B cell (primary cell): ENCODE results near the gene SYNJ1. TPM values are rescaled to one million over a fixed set of nuclear protein-coding genes. Genes with fewer than 3 reads are reported as not detected.

ENCODE experiments used
- ATAC-seq: fragments of 200-7000 bp; cut with Tn5 transposase; one replicate; pipeline ENCODE4 v1.10.0; 2021; ENCODE audit warnings: low read depth, mild to moderate bottlenecking, moderate number of reproducible peaks, moderate library complexity
- CTCF ChIA-PET: fragments of 350-600 bp; sonication (Branson Sonifier 250); formaldehyde crosslinking; loops from one replicate; lab custom pipeline; 2021; ENCODE audit warnings: antibody characterized with exemption, inconsistent platforms; lab: Charles Lee
- POLR2A ChIA-PET: fragments of 350-600 bp; sonication (Branson Sonifier 250); formaldehyde crosslinking; loops from one replicate; lab custom pipeline; 2021; ENCODE audit warnings: antibody characterized with exemption; lab: Charles Lee
- DNase-seq: peaks from one replicate; pipeline ENCODE4 v3.0.0; 2013
- H2AFZ ChIP-seq: 2 replicates; pipeline ENCODE4 v1.6.1; 2012; ENCODE audit warnings: mild to moderate bottlenecking, low read depth, low read length; ENCODE audit not compliant: insufficient read depth, poor library complexity, severe bottlenecking
- H3K27ac ChIP-seq, 2 donors: 1 replicate in 1 of 2; 2 replicates in 1 of 2; pipeline ENCODE4 v1.5.1; 2012 to 2013; ENCODE audit warnings: low read length in 2 of 2, mild to moderate bottlenecking in 2 of 2, moderate library complexity in 1 of 2
- H3K27me3 ChIP-seq, 4 experiments: fragments of 200-600 bp in 1 of 4; sonication (generic) in 1 of 4; replicated peaks in 1 of 4; 1 replicate in 2 of 4; 2 replicates in 2 of 4; pipeline versions ENCODE4 v1.6.1 to v1.7.0; 2013 to 2016; ENCODE audit warnings: low read length in 3 of 4, mild to moderate bottlenecking in 2 of 4, mixed read lengths in 1 of 4, moderate library complexity in 1 of 4; ENCODE audit not compliant: insufficient read depth in 4 of 4, control insufficient read depth in 3 of 4; ENCODE audit errors: control extremely low read depth in 1 of 4
- H3K36me3 ChIP-seq, 2 experiments: replicated peaks in 1 of 2; 1 replicate in 1 of 2; 2 replicates in 1 of 2; pipeline versions ENCODE4 v1.6.1 to v1.7.1; 2013; ENCODE audit warnings: low read length in 1 of 2; ENCODE audit not compliant: insufficient read depth in 2 of 2, control insufficient read depth in 1 of 2; ENCODE audit errors: control extremely low read depth in 1 of 2, extremely low read depth in 1 of 2
- H3K4me1 ChIP-seq, 2 donors: fragments of 200-600 bp in 1 of 2; sonication (generic) in 1 of 2; 1 replicate in 1 of 2; 2 replicates in 1 of 2; pipeline versions ENCODE4 v1.5.1 to v1.6.1; 2013 to 2017; ENCODE audit warnings: low read length in 2 of 2; ENCODE audit not compliant: control insufficient read depth in 2 of 2, insufficient read depth in 2 of 2
- H3K4me2 ChIP-seq: replicated peaks from 2 replicates; pipeline ENCODE3; 2012; ENCODE audit warnings: mild to moderate bottlenecking, low read depth, low read length; ENCODE audit not compliant: poor library complexity, severe bottlenecking
- H3K4me3 ChIP-seq, 5 experiments: fragments of 200-600 bp in 1 of 5; sonication (generic) in 1 of 5; 1 replicate in 3 of 5; 2 replicates in 2 of 5; pipeline versions ENCODE4 v1.5.1 to v1.7.0; 2011 to 2016; ENCODE audit warnings: low read length in 4 of 5, mild to moderate bottlenecking in 4 of 5, low read depth in 2 of 5, control low read depth in 1 of 5, moderate library complexity in 1 of 5; ENCODE audit not compliant: insufficient read depth in 1 of 5; ENCODE audit errors: control extremely low read depth in 1 of 5, extremely low read depth in 1 of 5
- H3K79me2 ChIP-seq: fragments of 200-600 bp; sonication (generic); one replicate; pipeline ENCODE4 v1.6.0; 2016; ENCODE audit warnings: low read length; ENCODE audit not compliant: control insufficient read depth, insufficient read depth
- H3K9ac ChIP-seq: fragments of 200-600 bp; sonication (generic); 2 replicates; pipeline ENCODE4 v1.6.1; 2017; ENCODE audit warnings: mild to moderate bottlenecking, low read length, moderate library complexity
- H3K9me3 ChIP-seq, 3 donors: one replicate each; pipeline versions ENCODE4 v1.6.1 to v1.7.1; 2013; ENCODE audit warnings: low read length in 2 of 3; ENCODE audit not compliant: control insufficient read depth in 2 of 3, insufficient read depth in 1 of 3; ENCODE audit errors: control extremely low read depth in 1 of 3
- H4K20me1 ChIP-seq: 2 replicates; pipeline ENCODE4 v1.6.0; 2012; ENCODE audit warnings: mild to moderate bottlenecking, low read length; ENCODE audit not compliant: insufficient read depth, control insufficient read depth, poor library complexity, severe bottlenecking
- H3K27ac Mint-ChIP-seq: one replicate; pipeline ENCODE4 v1.8.0; 2021; ENCODE audit warnings: mixed read lengths
- H3K27me3 Mint-ChIP-seq: one replicate; pipeline ENCODE4 v1.8.0; 2021; ENCODE audit warnings: mixed read lengths
- H3K4me1 Mint-ChIP-seq: one replicate; pipeline ENCODE4 v1.8.0; 2021; ENCODE audit warnings: mixed read lengths
- H3K4me3 Mint-ChIP-seq: one replicate; pipeline ENCODE4 v1.8.0; 2021; ENCODE audit warnings: mixed read lengths
- H3K9me3 Mint-ChIP-seq: one replicate; pipeline ENCODE4 v1.8.0; 2022; ENCODE audit warnings: mixed read lengths; ENCODE audit not compliant: insufficient read depth
- EZH2 ChIP-seq: IDR thresholded peaks from 2 replicates; pipeline ENCODE4 v1.6.1; 2012; ENCODE audit warnings: borderline replicate concordance, low read depth, mild to moderate bottlenecking, moderate library complexity, low read length; ENCODE audit not compliant: insufficient read depth, poor library complexity, severe bottlenecking
- WGBS: methylation state at CpG from one replicate; pipeline ENCODE4 v1.1.5; 2013; ENCODE audit warnings: missing lambda C conversion rate; ENCODE audit not compliant: insufficient coverage; 5-methylcytosine and 5-hydroxymethylcytosine counted together
- intact Hi-C: fragments of 100-400 bp; cut with micrococcal nuclease; formaldehyde crosslinking; loops from one replicate; pipeline ENCODE4 v1.10.0; 2022
- polyA plus RNA-seq: library from polyadenylated mRNA; depleted of rRNA; stranded (reverse); fragments of >200 nt; gene quantifications from 2 replicates; pipeline ENCODE4 v1.2.3, GENCODE V29; 2012
- total RNA-seq, 2 donors: library from RNA; stranded (reverse); fragments of 120-200 nt in 1 of 2; gene quantifications; 1 replicate in 1 of 2; 2 replicates in 1 of 2; pipeline versions ENCODE4 v1.2.3 to v1.2.4, GENCODE V29; 2013 to 2022
- TF ChIP-seq, protein P1 (sequence below): fragments of 200-600 bp; IDR thresholded peaks from one replicate; pipeline ENCODE4 v1.8.0; 2022; ENCODE audit warnings: antibody characterized with exemption, mild to moderate bottlenecking

SYNJ1 gene
- total and polyA plus RNA-seq, 2 donors (not counting 1 experiment from before 2014, with no cell fraction given), result 2.2 to 9.4 TPM

GRCh38 chr21:32587651-32588050, 140.2 kb downstream of the SYNJ1 start:
- no peaks in the 10 kb centered on the region for H4K20me1 ChIP-seq
- intact Hi-C loops, result no loop called here
- Mint-ChIP-seq H3K27me3 (no peaks in the 10 kb centered on the region), H3K27ac (no peak overlapping the region), H3K9me3 (no peaks in the 10 kb centered on the region), H3K4me3 (no peak overlapping the region), H3K4me1 (no peaks in the 10 kb centered on the region)
- H3K79me2 ChIP-seq, result no peaks in the 10 kb centered on the region
- no peak overlapping the region for H3K9ac ChIP-seq
- no peak for ATAC-seq
- no CpG with 5 or more reads among the region's 5 CpGs for WGBS
- no peak overlapping the region for H3K4me3 ChIP-seq
- DNase-seq, result no peak
- CTCF ChIA-PET, result interaction anchor here (3.4 kb wide), 1 partner anchor 13 kb away, joined by 12 read pairs; no protein-coding TSS in a partner anchor
- H2AFZ ChIP-seq, result no peak overlapping the region
- H3K36me3 ChIP-seq, result no peaks in the 10 kb centered on the region
- H3K27ac ChIP-seq, result no peak overlapping the region
- no peak overlapping the region for H3K4me2 ChIP-seq
- H3K27me3 ChIP-seq, result no peaks in the 10 kb centered on the region
- no peaks in the 10 kb centered on the region for H3K4me1 ChIP-seq
- no peaks in the 10 kb centered on the region for H3K9me3 ChIP-seq
- TF ChIP-seq, protein P1, sequence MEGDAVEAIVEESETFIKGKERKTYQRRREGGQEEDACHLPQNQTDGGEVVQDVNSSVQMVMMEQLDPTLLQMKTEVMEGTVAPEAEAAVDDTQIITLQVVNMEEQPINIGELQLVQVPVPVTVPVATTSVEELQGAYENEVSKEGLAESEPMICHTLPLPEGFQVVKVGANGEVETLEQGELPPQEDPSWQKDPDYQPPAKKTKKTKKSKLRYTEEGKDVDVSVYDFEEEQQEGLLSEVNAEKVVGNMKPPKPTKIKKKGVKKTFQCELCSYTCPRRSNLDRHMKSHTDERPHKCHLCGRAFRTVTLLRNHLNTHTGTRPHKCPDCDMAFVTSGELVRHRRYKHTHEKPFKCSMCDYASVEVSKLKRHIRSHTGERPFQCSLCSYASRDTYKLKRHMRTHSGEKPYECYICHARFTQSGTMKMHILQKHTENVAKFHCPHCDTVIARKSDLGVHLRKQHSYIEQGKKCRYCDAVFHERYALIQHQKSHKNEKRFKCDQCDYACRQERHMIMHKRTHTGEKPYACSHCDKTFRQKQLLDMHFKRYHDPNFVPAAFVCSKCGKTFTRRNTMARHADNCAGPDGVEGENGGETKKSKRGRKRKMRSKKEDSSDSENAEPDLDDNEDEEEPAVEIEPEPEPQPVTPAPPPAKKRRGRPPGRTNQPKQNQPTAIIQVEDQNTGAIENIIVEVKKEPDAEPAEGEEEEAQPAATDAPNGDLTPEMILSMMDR, result no peak
- no peak for TF ChIP-seq EZH2
- POLR2A ChIA-PET, result no interaction called here

DNA sequence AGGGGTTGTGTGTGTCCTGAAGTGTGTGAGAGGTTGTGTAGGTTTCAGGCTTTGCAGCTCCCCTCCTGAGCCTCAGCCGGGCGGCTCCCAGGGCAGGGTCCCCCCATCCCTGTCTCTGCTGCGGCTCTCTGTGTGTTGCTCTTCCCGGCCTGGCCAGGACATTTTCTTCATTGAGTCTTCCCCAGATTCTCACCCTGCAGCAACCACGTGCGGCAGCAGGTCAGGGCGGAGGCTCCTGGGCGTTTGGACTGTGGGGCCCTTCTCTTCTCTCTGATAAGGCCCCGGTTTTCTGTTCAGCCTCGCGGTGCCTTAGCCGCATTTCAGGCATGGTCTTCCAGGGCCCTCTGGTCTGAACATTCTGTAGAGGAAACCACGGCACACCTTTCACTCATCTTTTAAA, 140.7 kb downstream of the SYNJ1 start:
- no peaks in the 10 kb centered on the region for H3K27me3 Mint-ChIP-seq
- Histone ChIP-seq H3K9me3 (no peaks in the 10 kb centered on the region), H3K36me3 (no peaks in the 10 kb centered on the region), H3K4me2 (no peak overlapping the region), H3K4me1 (no peaks in the 10 kb centered on the region), H2AFZ (no peak overlapping the region), H4K20me1 (no peaks in the 10 kb centered on the region), H3K9ac (no peak overlapping the region), H3K27me3 (no peaks in the 10 kb centered on the region), H3K4me3 (no peak overlapping the region), H3K79me2 (no peaks in the 10 kb centered on the region), H3K27ac (no peak overlapping the region)
- ChIA-PET CTCF (interaction anchor here (1.0 to 3.4 kb wide), 2 partner anchors 13 to 17 kb away, joined by 3 to 12 read pairs; no protein-coding TSS in a partner anchor), POLR2A (no interaction called here)
- no peaks in the 10 kb centered on the region for H3K9me3 Mint-ChIP-seq
- TF ChIP-seq EZH2, result no peak
- TF ChIP-seq, protein P1, result no peak
- ATAC-seq (no peak), DNase-seq (no peak)
- H3K27ac Mint-ChIP-seq, result no peak overlapping the region
- no peak overlapping the region for H3K4me3 Mint-ChIP-seq
- intact Hi-C loops, result no loop called here
- no peaks in the 10 kb centered on the region for H3K4me1 Mint-ChIP-seq
- whole genome bisulfite sequencing, result 94% methylated on average over 12 of the region's 13 CpGs
